Muscle layer of duodenum (tissue), 2 donors: Measurements from ENCODE around the gene TMED8.
"Not testable (repeated sequence)": the region's sequence is repeated elsewhere in the genome, so short reads cannot be mapped to it uniquely, and the experiment has no call there.

Experiments used
- H3K27ac ChIP-seq: one replicate; pipeline ENCODE4 v1.7.0; 2013; ENCODE audit warnings: mild to moderate bottlenecking, low read length
- H3K27me3 ChIP-seq: one replicate; pipeline ENCODE4 v1.7.0; 2013; ENCODE audit warnings: low read depth, mild to moderate bottlenecking, control low read depth, low read length
- H3K36me3 ChIP-seq, 2 donors: one replicate each; pipeline ENCODE4 v1.7.0; 2013; ENCODE audit warnings: low read length in 2 of 2, control low read depth in 1 of 2, mild to moderate bottlenecking in 1 of 2; ENCODE audit not compliant: insufficient read depth in 2 of 2, control insufficient read depth in 1 of 2
- H3K4me1 ChIP-seq, 2 donors: one replicate each; pipeline ENCODE4 v1.7.0; 2013; ENCODE audit warnings: low read length in 2 of 2, mild to moderate bottlenecking in 2 of 2, control low read depth in 1 of 2, moderate library complexity in 1 of 2; ENCODE audit not compliant: insufficient read depth in 2 of 2, control insufficient read depth in 1 of 2
- H3K4me3 ChIP-seq, 2 donors: one replicate each; pipeline ENCODE4 v1.7.0; 2013; ENCODE audit warnings: low read length in 2 of 2, low read depth in 1 of 2, mild to moderate bottlenecking in 1 of 2
- H3K9me3 ChIP-seq, 2 donors: one replicate each; pipeline ENCODE4 v1.7.0; 2013; ENCODE audit warnings: low read length in 2 of 2, control low read depth in 1 of 2, mild to moderate bottlenecking in 1 of 2; ENCODE audit not compliant: control insufficient read depth in 1 of 2
- donor health status: healthy.

The TMED8 gene, protein sequence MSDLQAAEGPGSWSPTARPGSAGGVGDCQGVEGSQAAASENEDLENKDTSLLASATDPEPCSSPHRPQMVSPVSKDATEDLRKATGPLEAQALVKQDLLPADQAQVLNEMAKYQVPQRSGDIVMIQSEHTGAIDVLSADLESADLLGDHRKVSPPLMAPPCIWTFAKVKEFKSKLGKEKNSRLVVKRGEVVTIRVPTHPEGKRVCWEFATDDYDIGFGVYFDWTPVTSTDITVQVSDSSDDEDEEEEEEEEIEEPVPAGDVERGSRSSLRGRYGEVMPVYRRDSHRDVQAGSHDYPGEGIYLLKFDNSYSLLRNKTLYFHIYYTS

DNA sequence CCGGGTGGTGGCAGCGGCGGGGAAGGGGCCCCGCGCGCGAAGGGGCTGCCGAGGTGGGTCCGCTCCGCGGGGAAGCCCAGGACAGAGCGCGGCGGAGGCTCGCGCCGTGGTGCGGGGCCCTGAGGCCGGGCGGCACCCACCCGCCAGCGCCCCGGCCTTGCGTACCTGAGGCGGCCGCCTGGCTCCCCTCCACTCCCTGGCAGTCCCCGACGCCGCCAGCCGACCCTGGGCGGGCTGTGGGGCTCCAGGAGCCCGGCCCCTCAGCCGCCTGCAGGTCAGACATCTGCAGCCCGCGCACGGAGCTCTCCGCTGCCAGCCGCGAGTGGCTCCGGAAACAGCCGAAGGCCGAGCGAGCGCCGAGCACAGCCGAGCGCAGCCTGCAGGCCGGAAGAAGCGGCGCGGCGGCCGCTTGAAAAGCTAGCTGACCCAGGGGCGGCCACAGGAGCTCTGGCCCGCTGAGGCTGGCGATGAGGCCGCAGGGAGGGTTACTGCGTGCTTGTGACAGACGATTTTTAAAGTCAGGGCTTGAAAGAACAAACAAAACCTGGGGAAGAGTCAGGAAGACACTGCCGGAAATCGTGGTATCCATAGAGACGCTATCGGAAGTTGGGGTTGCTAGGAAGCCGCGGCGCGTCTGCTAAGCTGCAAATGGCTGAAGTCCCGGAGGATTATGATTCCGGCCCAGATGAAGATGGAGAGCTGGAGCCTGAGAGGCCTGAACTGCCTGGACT is at the start of gene TMED8, which contains the start of gene SAMD15:
TMED8 (minus strand) TSS at position 324 of the 731 bp plus-strand sequence; CDS start at position 283, 41 bp downstream.
SAMD15 (plus strand) TSS at position 609 of the 731 bp plus-strand sequence; CDS start at position 649, 40 bp downstream.
- peaks cover 7 to 14% of the 10 kb centered on the region in 2 donors for H3K4me1 ChIP-seq
- peak within 1 kb of the TSS; percentile 92 to 98 for H3K4me3 ChIP-seq
- peak within 1 kb of the TSS; percentile 68 for H3K27ac ChIP-seq
- no peaks in the 10 kb centered on the region for H3K27me3 ChIP-seq
- H3K36me3 ChIP-seq = peaks cover 0 to 3% of the 10 kb centered on the region in 2 donors
- H3K9me3 ChIP-seq = no peaks in the 10 kb centered on the region

DNA sequence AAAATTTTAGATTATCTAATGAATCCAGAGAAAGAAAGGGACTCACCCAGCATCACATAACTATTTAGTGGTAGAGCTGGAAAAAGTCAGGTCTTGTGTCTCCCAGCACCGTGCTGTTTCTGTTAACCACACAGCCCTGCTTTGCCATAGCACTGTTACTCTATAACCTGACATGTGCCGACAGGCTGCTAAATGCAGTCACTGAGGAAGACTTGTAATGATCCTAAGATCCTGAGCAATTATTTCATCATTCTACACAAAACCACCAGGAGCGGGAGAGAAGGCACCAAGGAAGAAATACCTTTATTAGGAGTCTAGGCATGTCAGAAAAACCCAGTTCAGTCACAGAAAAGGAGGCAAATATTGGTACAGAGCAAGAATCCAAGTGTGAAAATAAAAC is 49.5 kb upstream of the TMED8 start:
- Histone ChIP-seq H3K9me3 (no peaks in the 10 kb centered on the region), H3K4me1 (no peaks in the 10 kb centered on the region), H3K27ac (no peak overlapping the region), H3K4me3 (no peak overlapping the region), H3K27me3 (no peaks in the 10 kb centered on the region), H3K36me3 (peaks cover 63 to 91% of the 10 kb centered on the region in 2 donors)

DNA sequence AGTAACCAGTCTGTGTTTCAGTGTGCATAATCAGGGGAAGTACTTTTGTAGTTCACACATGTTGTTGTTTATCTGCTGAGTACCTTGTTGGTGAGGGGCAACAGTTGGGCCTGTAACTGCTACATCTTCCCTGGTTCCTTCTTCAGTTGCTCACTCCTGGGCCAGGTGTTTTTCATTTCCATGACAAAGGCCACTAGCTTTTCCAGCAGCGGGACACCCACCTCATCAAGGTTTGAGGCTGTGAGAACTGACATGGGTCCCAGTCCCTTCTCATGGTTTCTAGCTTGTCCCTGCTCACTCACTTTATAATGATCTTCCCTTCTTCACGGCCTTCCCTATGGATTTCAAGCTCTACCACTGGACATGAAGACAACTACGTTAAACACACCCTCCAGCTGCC is 48.0 kb upstream of the TMED8 start:
- no peak overlapping the region for H3K4me3 ChIP-seq
- no peaks in the 10 kb centered on the region for H3K4me1 ChIP-seq
- no peak overlapping the region for H3K27ac ChIP-seq
- no peaks in the 10 kb centered on the region for H3K27me3 ChIP-seq
- peaks cover 0 to 1% of the 10 kb centered on the region in 2 donors for H3K9me3 ChIP-seq
- peaks cover 63 to 85% of the 10 kb centered on the region in 2 donors for H3K36me3 ChIP-seq

DNA sequence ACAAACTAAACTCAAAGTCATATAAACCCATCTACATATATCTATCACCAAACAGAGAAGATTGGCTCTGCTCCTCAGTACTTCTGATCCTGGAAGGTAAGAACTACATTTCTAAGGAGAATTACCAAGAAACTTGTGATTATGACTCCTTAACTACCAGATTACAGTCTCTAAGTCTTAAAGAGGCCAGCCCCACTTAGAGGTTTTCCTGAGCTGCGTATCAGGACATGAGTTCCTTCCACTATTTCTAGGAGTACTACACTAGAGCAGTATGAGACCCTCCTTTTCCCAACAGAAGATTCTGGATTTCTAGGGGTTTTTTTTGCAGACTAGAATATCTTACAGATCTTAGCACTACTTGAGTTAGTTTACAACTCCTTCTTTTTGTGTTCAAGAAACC is 46.5 kb upstream of the TMED8 start, which contains the start of gene NOXRED1:
NOXRED1 (minus strand) TSS at position 101 of the 400 bp plus-strand sequence. CDS start 634 bp downstream, outside the sequence.
- peaks cover 0 to 12% of the 10 kb centered on the region in 2 donors for H3K9me3 ChIP-seq
- H3K27me3 ChIP-seq = no peaks in the 10 kb centered on the region
- no peaks in the 10 kb centered on the region for H3K4me1 ChIP-seq
- peaks cover 49 to 71% of the 10 kb centered on the region in 2 donors for H3K36me3 ChIP-seq
- H3K27ac ChIP-seq = no peak within 1 kb of the TSS
- H3K4me3 ChIP-seq = no peak within 1 kb of the TSS

DNA sequence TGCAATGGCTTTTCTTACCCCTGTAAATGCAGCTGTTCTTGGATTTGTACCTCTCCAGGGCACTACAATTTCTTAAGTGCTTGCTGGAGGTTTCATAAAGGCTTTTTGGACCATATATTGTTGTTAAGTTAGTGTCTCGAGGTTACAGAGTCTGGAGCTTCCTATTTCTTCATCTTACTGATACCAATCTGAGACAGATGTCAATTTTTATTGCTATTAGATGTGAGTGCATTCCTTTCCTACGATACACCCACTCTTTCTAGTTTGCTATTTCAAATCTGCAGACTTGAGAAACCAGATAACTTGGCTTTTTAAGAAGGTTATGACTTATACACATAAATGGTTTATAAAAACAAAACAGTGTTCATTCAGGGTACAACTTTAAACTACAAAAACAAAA is 44.3 kb upstream of the TMED8 start:
- Histone ChIP-seq H3K27ac (no peak overlapping the region), H3K36me3 (peaks cover 27 to 49% of the 10 kb centered on the region in 2 donors), H3K4me1 (no peaks in the 10 kb centered on the region), H3K9me3 (peaks cover 0 to 15% of the 10 kb centered on the region in 2 donors), H3K27me3 (no peaks in the 10 kb centered on the region), H3K4me3 (no peak overlapping the region)

DNA sequence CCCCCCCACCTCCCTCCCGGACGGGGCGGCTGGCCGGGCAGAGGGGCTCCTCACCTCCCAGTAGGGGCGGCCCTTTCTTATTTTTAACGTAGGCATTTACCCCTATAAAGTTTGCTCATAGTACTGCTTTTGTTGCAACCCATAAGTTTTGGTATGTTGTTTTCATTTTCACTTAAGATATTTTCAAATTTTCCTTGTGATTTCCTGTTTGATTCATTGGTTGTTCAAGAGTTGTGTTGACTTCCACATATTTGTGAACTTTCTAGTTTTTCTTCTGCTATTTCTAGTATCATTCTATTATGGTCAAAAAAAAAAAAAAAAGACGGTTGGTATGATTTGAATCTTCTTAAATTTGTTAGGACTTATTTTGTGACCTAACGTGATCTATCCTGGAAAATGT is 39.9 kb upstream of the TMED8 start:
- H3K27ac ChIP-seq = no peak overlapping the region
- no peak overlapping the region for H3K4me3 ChIP-seq
- peaks cover 0 to 15% of the 10 kb centered on the region in 2 donors for H3K9me3 ChIP-seq
- no peaks in the 10 kb centered on the region for H3K27me3 ChIP-seq
- H3K36me3 ChIP-seq = peaks cover 0 to 7% of the 10 kb centered on the region in 2 donors
- H3K4me1 ChIP-seq = no peaks in the 10 kb centered on the region

DNA sequence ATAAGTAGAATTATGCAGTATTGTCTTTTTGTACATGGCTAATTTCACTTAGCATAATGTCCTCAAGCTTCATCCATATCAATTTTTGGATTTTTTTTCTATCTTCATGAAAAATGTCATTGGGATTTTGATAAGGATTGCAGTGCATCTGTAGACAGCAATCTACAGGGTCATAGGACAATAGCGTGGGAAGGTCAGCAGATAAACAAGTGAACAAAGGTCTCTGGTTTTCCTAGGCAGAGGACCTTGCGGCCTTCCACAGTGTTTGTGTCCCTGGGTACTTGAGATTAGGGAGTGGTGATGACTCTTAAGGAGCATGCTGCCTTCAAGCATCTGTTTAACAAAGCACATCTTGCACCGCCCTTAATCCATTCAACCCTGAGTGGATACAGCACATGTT is 39.2 kb upstream of the TMED8 start:
- H3K36me3 ChIP-seq, H3K27ac ChIP-seq, H3K27me3 ChIP-seq: not testable (repeated sequence)

DNA sequence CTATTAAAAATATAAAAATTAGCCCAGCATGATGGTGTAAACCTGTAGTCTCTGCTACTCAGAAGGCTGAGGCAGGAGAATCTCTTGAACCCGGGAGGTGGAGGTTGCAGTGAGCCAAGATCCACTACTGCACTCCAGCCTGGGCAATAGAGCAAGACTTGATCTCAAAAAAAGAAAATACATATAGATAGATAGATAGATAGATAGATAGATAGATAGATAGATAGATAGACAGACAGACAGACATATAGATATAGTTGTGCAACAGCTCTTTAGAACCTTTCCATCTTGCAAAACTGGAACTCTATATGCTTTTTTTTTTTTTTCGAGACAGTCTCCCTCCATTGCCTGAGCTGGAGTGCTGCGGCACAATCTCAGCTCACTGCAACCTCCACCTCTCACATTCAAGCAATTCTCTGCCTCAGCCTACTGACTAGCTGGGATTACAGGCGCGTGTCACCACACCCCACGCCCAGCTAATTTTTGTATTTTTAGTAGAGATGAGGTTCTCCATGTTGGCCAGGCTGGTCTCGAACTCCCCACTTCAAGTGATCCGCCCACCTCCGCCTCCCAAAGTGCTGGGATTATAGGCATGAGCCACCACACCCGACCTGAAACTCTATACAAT is 38.6 kb upstream of the TMED8 start:
- H3K4me1 ChIP-seq, H3K36me3 ChIP-seq, H3K27ac ChIP-seq, H3K4me3 ChIP-seq, H3K27me3 ChIP-seq: not testable (repeated sequence)
- H3K9me3 ChIP-seq = peaks cover 0 to 15% of the 10 kb centered on the region in 2 donors

More for the DNA sequence above, 39.2 kb upstream of the TMED8 start:
- not testable (repeated sequence) for H3K4me1 ChIP-seq, H3K4me3 ChIP-seq
- H3K9me3 ChIP-seq = peaks cover 0 to 15% of the 10 kb centered on the region in 2 donors

DNA sequence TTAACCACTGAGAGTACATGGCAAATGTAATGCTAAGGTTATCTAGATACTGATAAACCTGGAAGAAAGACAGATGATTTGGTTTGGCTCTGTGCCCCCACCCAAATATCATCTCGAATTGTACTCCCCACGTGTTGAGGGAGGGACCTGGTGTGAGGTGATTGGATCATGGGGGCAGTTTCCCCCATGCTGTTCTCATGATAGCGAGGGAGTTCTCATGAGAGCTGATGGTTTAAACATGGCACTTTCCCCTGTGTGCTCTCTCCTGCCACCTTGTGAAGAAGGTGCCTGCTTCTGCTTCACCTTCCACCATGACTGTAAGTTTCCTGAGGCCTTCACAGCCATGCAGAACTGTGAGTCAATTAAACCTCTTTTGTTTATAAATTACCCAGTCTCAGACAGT is 32.2 kb upstream of the TMED8 start:
- no peaks in the 10 kb centered on the region for H3K9me3 ChIP-seq
- no peak overlapping the region for H3K4me3 ChIP-seq
- H3K36me3 ChIP-seq = no peaks in the 10 kb centered on the region
- H3K4me1 ChIP-seq = no peaks in the 10 kb centered on the region
- H3K27ac ChIP-seq = no peak overlapping the region
- H3K27me3 ChIP-seq = no peaks in the 10 kb centered on the region

DNA sequence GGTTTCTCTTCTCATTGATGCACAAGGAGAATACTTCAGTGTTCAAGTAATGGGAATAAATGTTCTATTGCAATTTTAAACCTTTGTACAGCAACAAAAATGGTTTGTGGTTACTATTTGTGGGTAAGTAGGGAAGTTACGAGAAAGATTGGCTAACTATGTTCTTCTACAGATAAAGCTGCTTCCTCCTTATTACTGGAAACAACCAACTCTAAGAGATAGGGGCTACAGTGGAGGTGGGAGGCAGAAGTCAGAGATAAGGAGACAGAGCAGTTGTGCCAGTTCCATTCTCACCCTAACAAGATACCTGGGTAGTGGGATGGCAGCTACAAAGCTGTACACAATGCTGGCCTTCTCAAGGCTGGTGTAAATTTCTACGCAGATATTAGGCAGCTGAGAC is 30.3 kb upstream of the TMED8 start:
- H3K27me3 ChIP-seq = no peaks in the 10 kb centered on the region
- no peaks in the 10 kb centered on the region for H3K4me1 ChIP-seq
- no peak overlapping the region for H3K27ac ChIP-seq
- no peaks in the 10 kb centered on the region for H3K36me3 ChIP-seq
- no peak overlapping the region for H3K4me3 ChIP-seq
- H3K9me3 ChIP-seq = no peaks in the 10 kb centered on the region

DNA sequence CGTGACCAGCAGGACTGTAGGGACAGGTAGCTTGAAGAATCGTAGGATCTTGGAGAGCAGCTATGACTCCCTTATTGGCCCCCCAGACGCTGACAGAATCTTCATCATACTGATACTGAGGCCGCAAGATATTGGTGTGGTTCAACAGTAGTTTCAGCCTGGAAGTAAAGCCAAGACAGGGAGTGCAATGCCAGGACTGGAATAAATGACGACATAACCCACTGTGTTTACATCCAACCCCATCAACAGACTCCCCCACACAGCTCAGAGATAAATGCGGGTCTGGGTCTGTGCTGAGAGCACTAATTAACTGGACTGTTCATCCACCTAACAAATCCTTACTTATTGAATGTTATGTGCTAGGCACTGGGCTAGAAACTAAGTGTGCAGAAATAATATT is 29.8 kb upstream of the TMED8 start:
- H3K27me3 ChIP-seq = no peaks in the 10 kb centered on the region
- H3K36me3 ChIP-seq = no peaks in the 10 kb centered on the region
- H3K27ac ChIP-seq = no peak overlapping the region
- no peak overlapping the region for H3K4me3 ChIP-seq
- H3K4me1 ChIP-seq = no peaks in the 10 kb centered on the region
- no peaks in the 10 kb centered on the region for H3K9me3 ChIP-seq
